GM12878 (cell line): Measurements from ENCODE around the gene SLC24A4. TPM values are rescaled to one million over a fixed set of nuclear protein-coding genes. Genes with fewer than 3 reads are reported as not detected.

Experiments used
- ATAC-seq: fragments of 200-7000 bp; cut with Tn5 transposase; 3 replicates; pipeline ENCODE4 v1.9.1; 2020; ENCODE audit warnings: mild to moderate bottlenecking, moderate library complexity
- BruUV-seq: library from RNA; stranded (reverse); fragments of 400-500 nt; replicated peaks from 2 replicates; lab custom pipeline; 2021; lab: Mats Ljungman, UMichigan
- CTCF ChIA-PET: fragments of 300-600 bp; sonication (Branson Sonifier 250); formaldehyde crosslinking; extraction: SDS; loops from one replicate; lab custom pipeline; 2021; ENCODE audit warnings: inconsistent platforms; lab: Yijun Ruan, JAX
- POLR2A ChIA-PET: fragments of 350-600 bp; formaldehyde crosslinking; extraction: SDS; loops from one replicate; lab custom pipeline; 2021; ENCODE audit warnings: inconsistent platforms; lab: Charles Lee
- RAD21 ChIA-PET: fragments of 300-600 bp; sonication (Branson Sonifier 250); formaldehyde crosslinking; loops from one replicate; lab custom pipeline; 2023; ENCODE audit warnings: antibody characterized with exemption; ENCODE audit not compliant: unreplicated experiment; lab: Charles Lee
- SMC1A ChIA-PET: fragments of 300-600 bp; sonication (Branson Sonifier 250); formaldehyde crosslinking; loops from one replicate; lab custom pipeline; 2023; ENCODE audit not compliant: unreplicated experiment, uncharacterized antibody; lab: Charles Lee
- DNase-seq: peaks from one replicate; pipeline ENCODE4 v3.0.0-alpha.2; 2011; ENCODE audit warnings: low read depth, low spot score
- FAIRE-seq: peaks from 3 replicates; lab custom pipeline; 2011; peaks lifted over from hg19 to GRCh38; lab: Jason Lieb, UNC
- H2AFZ ChIP-seq: 2 replicates; pipeline ENCODE4 v1.6.0; 2011; ENCODE audit warnings: low read depth, low read length, control low read depth; ENCODE audit not compliant: control insufficient read depth
- H3K27ac ChIP-seq: 2 replicates; pipeline ENCODE4 v1.5.1; 2011; ENCODE audit warnings: control low read depth; ENCODE audit not compliant: control insufficient read depth, insufficient read depth
- H3K27me3 ChIP-seq, 2 experiments: replicated peaks in 1 of 2; 2 replicates each; pipeline versions ENCODE4 v1.6.0 to v1.6.1; 2011; ENCODE audit warnings: low read length in 1 of 2; ENCODE audit not compliant: control insufficient read depth in 2 of 2, insufficient read depth in 2 of 2
- H3K36me3 ChIP-seq, 2 experiments: 2 replicates each; pipeline ENCODE4 v1.5.1; 2011; ENCODE audit warnings: low read length in 1 of 2; ENCODE audit not compliant: control insufficient read depth in 2 of 2, insufficient read depth in 2 of 2
- H3K4me1 ChIP-seq: 2 replicates; pipeline ENCODE4 v1.6.1; 2011; ENCODE audit warnings: mild to moderate bottlenecking, low read length, moderate library complexity, mixed read lengths; ENCODE audit not compliant: control insufficient read depth, insufficient read depth
- H3K4me2 ChIP-seq: 2 replicates; pipeline ENCODE4 v1.6.0; 2011; ENCODE audit warnings: control low read depth; ENCODE audit not compliant: control insufficient read depth, insufficient read depth
- H3K4me3 ChIP-seq: fragments of 200-600 bp; sonication (generic); 2 replicates; pipeline ENCODE4 v1.5.1; 2016
- H3K79me2 ChIP-seq: 2 replicates; pipeline ENCODE4 v1.6.0; 2011; ENCODE audit warnings: low read length; ENCODE audit not compliant: control insufficient read depth, insufficient read depth
- H3K9ac ChIP-seq: 2 replicates; pipeline ENCODE4 v1.8.0; 2011; ENCODE audit warnings: low read length, control low read depth, mixed read lengths; ENCODE audit not compliant: control insufficient read depth, insufficient read depth
- H3K9me3 ChIP-seq: replicated peaks from 3 replicates; pipeline ENCODE4 v1.5.1; 2011; ENCODE audit warnings: mild to moderate bottlenecking, low read length; ENCODE audit not compliant: control insufficient read depth, insufficient read depth
- H4K20me1 ChIP-seq: 2 replicates; pipeline ENCODE4 v1.6.0; 2011; ENCODE audit not compliant: control insufficient read depth, insufficient read depth
- CHD2 ChIP-seq: IDR thresholded peaks from 2 replicates; pipeline ENCODE4 v1.6.1; 2011; ENCODE audit warnings: low read depth, low read length, improper control_type of control experiment, borderline replicate concordance
- PKNOX1 ChIP-seq: fragments of 450-650 bp; IDR thresholded peaks from 2 replicates; pipeline ENCODE4 v1.6.1; 2016; ENCODE audit warnings: mild to moderate bottlenecking
- POLR2AphosphoS5 ChIP-seq: IDR thresholded peaks from 2 replicates; pipeline ENCODE4 v1.6.1; 2011; ENCODE audit warnings: mild to moderate bottlenecking, low read length, inconsistent platforms
- SMAD1 ChIP-seq: fragments of 450-650 bp; IDR thresholded peaks from 2 replicates; pipeline ENCODE4 v1.6.1; 2018; ENCODE audit warnings: mild to moderate bottlenecking, low read depth; ENCODE audit not compliant: partially characterized antibody
- SUZ12 ChIP-seq: fragments of 200-600 bp; sonication (generic); IDR thresholded peaks from one replicate; pipeline ENCODE4 v1.6.1; 2018; ENCODE audit warnings: antibody characterized with exemption, mild to moderate bottlenecking; ENCODE audit not compliant: unreplicated experiment
- USF1 ChIP-seq: IDR thresholded peaks from 2 replicates; pipeline ENCODE4 v1.6.1; 2011; ENCODE audit warnings: borderline replicate concordance, low read depth, mild to moderate bottlenecking, moderate library complexity, mixed read lengths, low read length; ENCODE audit not compliant: insufficient read depth; ENCODE audit errors: extremely low read length
- ZSCAN29 ChIP-seq: fragments of 450-650 bp; IDR thresholded peaks from 2 replicates; pipeline ENCODE4 v1.6.1; 2017; ENCODE audit warnings: mild to moderate bottlenecking, moderate library complexity
- WGBS: methylation state at CpG from one replicate; pipeline ENCODE4 v1.1.6; 2016; ENCODE audit warnings: low lambda C conversion rate; ENCODE audit not compliant: insufficient replicate concordance, insufficient coverage; ENCODE audit errors: missing lambda C conversion rate; 5-methylcytosine and 5-hydroxymethylcytosine counted together
- in situ Hi-C: fragments of 300-500 bp; cut with MboI; formaldehyde crosslinking; loops from 9 replicates; pipeline ENCODE4 v1.14.3; 2018; ENCODE audit warnings: mixed read lengths
- intact Hi-C: fragments of 100-400 bp; cut with micrococcal nuclease; formaldehyde crosslinking; loops from one replicate; pipeline ENCODE4 v1.14.2; 2022; ENCODE audit not compliant: unreplicated experiment
- polyA plus RNA-seq, 11 experiments: library from polyadenylated mRNA; depleted of rRNA in 4 of 11; unstranded in 6 of 11; stranded (reverse) in 5 of 11; fragments of >200 nt; fragmentation: Nextera tagmentation in 4 of 11; fragmentation: Illumina TruSeq in 1 of 11; extraction: Ambion mirVana in 4 of 11; extraction: Trizol in 1 of 11; gene quantifications; 1 replicate in 1 of 11; 2 replicates in 10 of 11; pipeline versions ENCODE4 v1.2.1 to v1.2.3, GENCODE V29; 2011 to 2016; ENCODE audit warnings: inconsistent platforms in 2 of 11, missing spikeins in 2 of 11, low read depth in 1 of 11
- total RNA-seq, 4 experiments: library from RNA; depleted of rRNA in 3 of 4; stranded (reverse); fragments of >200 nt in 3 of 4; fragmentation: Illumina TruSeq in 1 of 4; extraction: Trizol in 1 of 4; gene quantifications; 2 replicates each; pipeline versions ENCODE4 v1.2.1 to v1.2.3, GENCODE V29; 2013 to 2021
- TF ChIP-seq, protein P1 (sequence below), 3 experiments: IDR thresholded peaks in 2 of 3; conservative IDR thresholded peaks in 1 of 3; 2 replicates each; pipeline ENCODE4 v1.5.1; 2011; ENCODE audit warnings: low read depth in 3 of 3, low read length in 3 of 3, mild to moderate bottlenecking in 3 of 3, control low read depth in 2 of 3, moderate library complexity in 2 of 3, inconsistent platforms in 1 of 3, mixed read lengths in 1 of 3; ENCODE audit not compliant: control insufficient read depth in 2 of 3, insufficient read depth in 1 of 3; ENCODE audit errors: extremely low read depth in 1 of 3

The SLC24A4 gene
- total and polyA plus RNA-seq, 10 of the 15 experiments (the other 5 are each of a cell fraction or from before 2014, with no cell fraction given), result under 0.01 to 0.46 (median 0.04) TPM; not detected in 5

DNA sequence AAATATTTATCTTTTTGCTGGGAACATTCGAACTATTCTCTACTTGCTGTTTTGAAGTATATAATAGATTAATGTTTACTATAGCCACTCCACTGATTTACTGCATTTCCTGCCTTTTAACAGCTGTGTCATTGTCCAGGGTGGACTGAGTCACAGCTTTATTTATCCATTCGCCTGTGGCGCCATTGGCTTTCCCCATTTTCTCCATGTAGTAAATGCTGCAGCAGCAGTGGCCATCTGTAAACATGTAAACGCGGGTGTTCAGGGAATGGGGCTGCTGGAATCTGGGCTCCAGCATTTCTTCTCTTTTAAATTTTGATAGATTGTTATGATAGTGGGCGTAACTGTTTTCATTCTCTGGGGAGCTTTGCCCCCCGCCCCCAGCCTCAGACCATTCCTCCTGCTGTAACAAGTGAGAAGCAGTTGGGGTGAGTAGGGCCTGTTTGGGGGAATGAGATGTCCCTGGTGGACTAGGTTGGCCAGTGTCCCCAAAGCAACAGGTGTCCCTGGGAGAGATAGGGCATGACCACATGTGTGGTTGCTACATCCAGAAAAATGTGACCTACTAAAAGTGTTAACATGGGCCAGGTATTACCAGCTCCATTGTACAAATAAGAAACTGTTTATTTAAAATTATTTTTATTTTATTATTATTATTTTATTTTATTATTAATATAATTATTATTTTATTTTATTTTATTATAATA is 223.5 kb downstream of the SLC24A4 start (continued):
- TF ChIP-seq PKNOX1 (no peak), SUZ12 (no peak), ZSCAN29 (no peak)
- TF ChIP-seq, protein P1, sequence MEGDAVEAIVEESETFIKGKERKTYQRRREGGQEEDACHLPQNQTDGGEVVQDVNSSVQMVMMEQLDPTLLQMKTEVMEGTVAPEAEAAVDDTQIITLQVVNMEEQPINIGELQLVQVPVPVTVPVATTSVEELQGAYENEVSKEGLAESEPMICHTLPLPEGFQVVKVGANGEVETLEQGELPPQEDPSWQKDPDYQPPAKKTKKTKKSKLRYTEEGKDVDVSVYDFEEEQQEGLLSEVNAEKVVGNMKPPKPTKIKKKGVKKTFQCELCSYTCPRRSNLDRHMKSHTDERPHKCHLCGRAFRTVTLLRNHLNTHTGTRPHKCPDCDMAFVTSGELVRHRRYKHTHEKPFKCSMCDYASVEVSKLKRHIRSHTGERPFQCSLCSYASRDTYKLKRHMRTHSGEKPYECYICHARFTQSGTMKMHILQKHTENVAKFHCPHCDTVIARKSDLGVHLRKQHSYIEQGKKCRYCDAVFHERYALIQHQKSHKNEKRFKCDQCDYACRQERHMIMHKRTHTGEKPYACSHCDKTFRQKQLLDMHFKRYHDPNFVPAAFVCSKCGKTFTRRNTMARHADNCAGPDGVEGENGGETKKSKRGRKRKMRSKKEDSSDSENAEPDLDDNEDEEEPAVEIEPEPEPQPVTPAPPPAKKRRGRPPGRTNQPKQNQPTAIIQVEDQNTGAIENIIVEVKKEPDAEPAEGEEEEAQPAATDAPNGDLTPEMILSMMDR (IDR thresholded peaks at IDR 0.05 in 2 of 3, conservative IDR thresholded peaks at IDR 0.05 in 1 of 3; ENCODE audit: control insufficient read depth in 2 of 3, extremely low read depth in 1 of 3, insufficient read depth in 1 of 3, low read depth in 3 of 3, low read length in 3 of 3), result no peak

DNA sequence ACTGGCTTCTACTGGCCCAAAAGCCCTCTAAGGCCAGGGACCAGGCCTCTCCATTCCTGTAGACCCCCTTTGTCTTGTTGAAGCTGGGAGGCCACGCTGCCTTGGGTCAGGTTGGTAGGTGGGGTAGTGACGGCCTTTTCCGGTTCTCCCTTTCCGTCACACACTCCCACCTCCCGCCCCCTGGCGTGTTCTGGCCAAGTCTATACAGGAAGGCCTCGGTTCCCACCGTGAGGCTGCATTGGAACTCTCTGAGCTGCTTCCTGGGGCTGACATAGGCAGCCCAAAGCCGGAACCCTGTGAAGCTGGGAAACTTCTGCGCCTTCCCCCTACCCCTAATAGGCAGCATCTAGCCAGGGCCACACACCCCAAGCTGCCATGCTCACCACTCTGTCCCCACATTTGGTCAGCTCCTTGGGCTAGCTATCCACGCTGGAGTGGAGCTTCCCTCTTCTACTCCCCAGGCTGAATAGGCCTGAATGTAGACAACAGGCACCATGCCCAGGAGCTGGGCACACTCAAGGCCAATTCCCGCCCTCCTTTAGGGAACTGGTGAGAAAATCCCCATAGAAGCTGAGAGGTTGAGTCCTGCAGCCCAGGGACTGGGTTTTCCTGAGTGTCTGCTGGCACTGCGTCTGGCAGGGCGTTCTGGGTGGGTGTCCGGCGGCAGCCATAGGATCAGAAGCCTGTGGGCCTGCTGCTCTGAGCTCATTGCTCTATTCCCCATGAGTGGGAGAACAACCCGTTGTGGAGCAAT is 226.3 kb downstream of the SLC24A4 start:
- ATAC-seq (no peak), DNase-seq (no peak), FAIRE-seq (no peak)
- ChIA-PET RAD21 (interaction anchor here (0.9 to 4.1 kb wide), 4 partner anchors 19 to 126 kb away, joined by 3 to 19 read pairs (median 9); no protein-coding TSS in a partner anchor), POLR2A (interaction anchor here (0.9 to 1.2 kb wide), 3 partner anchors 27 to 36 kb away, joined by 3 read pairs; no protein-coding TSS in a partner anchor), CTCF (interaction anchor here (0.9 to 1.4 kb wide), 6 partner anchors 26 to 131 kb away, joined by 3 to 5 read pairs (median 3); no protein-coding TSS in a partner anchor), SMC1A (interaction anchor here (0.6 to 3.2 kb wide), 14 partner anchors 10 to 104 kb away, joined by 3 to 15 read pairs (median 4); no protein-coding TSS in a partner anchor)
- Histone ChIP-seq H3K79me2 (no peaks in the 10 kb centered on the region; the same call in 1 of the 2 replicates), H4K20me1 (peaks cover 4% of the 10 kb centered on the region; the same call in 1 of the 2 replicates), H3K4me3 (no peak overlapping the region), H3K4me2 (no peak overlapping the region), H3K27me3 (no peaks in the 10 kb centered on the region), H3K4me1 (peaks cover 29% of the 10 kb centered on the region), H3K9ac (no peak overlapping the region), H3K9me3 (no peaks in the 10 kb centered on the region), H2AFZ (no peak overlapping the region), H3K27ac (no peak overlapping the region), H3K36me3 (0 out of 4 replicates have a peak, but pooled peaks cover 0 to 2% of the 10 kb centered on the region in 2 experiments)
- TF ChIP-seq POLR2AphosphoS5 (no peak), SMAD1 (no peak), CHD2 (no peak), USF1 (no peak)
- BruUV-seq, result no TSS peak
- 94% methylated on average over 17 of the region's 17 CpGs for WGBS
- in situ Hi-C loops, result no loop called here
- intact Hi-C loops, result no loop called here
